ENCODE results near the gene SYNE3.

The SYNE3 gene

DNA sequence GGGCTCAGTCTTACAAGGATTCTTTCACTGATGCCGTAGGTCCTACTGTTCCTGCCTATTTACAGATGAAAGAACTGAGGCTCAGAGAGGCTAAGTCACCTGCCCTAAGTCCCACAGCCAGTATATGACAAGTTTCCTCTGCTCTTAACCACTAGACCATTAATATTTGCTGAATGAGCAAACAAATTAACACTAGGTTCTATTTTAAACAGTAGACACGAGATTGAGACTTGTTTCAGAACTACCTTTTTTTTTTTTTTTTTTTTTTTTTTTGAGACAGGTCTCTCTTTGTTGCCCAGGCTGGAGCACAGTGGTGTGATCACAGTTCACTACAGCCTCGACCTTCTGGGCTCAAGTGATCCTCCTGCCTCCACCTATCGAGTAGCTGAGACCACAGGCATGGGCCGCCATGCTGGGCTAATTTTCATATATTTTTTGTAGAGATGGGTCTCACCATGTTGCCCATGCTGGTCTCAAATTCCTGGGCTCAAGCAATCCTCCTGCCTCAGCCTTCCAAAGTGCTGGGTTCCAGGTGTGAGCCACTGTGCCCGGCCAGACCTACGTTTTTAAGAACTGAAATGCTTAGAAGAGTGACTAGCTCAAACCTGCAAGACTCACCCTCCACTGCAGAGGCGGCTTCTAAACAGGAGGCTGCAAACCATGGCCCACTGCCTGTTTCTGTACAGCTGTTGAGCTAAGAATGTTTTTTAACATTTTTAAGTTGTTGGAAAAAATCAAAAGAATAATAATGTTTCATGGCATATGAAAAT is 12.9 kb downstream of the SYNE3 start:
- DNase-seq, result no peak

DNA sequence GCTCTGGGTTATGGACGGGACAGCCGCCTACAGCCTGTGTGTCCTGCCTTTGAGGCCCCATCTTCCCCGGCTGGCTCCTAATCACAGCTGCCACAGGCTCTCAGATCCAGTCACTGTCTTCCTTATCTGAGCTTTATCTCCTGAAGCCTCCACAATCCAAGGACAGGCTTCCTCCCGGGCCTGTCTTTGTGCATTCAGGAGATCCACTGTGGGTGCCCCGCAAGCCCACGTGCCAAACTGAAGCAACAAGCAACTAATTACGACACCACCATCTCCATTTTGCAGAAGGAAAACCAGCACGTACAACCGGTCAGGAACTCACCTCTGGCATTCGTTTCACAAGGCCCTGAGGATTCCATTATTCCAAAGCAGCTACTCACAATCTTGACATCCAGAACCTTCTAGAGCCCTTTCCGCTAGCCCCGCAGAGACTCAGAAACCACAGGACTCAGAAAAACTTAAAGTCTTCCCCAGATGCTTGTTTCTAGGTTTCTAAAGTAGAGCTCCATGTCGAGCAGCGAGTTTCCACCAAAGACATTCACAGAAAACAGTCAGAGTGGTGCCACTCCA is 14.0 kb downstream of the SYNE3 start:
- DNase-seq, result no peak

DNA sequence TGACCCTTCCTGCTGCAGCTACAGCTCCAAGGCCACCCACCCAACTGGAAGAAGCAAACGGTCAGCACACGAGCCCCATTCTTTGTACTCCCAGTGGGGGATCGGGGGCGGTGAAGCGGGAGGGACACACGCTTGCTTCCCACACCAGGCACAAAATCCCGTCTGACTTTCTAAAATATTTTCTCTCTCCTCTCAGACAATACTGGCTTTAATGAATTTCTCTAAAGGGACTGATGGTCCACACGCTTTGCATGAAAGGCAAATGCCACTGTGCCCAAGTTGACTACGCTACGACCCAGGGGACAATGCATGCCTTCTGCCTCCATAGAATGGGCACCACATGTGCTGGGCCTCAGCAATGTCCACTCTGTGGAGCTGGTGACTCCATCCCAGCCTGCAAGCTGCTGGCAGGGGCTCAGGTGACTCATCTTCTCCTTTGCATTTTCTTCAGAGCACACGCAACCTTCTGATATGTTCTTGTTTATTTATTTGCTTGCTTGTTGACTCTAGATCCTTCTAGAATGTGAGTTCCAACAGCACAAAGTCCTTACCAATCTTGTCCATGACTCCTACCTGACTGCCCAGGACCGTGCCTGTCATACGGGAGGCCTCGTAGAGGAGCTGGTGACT is 15.6 kb downstream of the SYNE3 start:
- no peak for DNase-seq

DNA sequence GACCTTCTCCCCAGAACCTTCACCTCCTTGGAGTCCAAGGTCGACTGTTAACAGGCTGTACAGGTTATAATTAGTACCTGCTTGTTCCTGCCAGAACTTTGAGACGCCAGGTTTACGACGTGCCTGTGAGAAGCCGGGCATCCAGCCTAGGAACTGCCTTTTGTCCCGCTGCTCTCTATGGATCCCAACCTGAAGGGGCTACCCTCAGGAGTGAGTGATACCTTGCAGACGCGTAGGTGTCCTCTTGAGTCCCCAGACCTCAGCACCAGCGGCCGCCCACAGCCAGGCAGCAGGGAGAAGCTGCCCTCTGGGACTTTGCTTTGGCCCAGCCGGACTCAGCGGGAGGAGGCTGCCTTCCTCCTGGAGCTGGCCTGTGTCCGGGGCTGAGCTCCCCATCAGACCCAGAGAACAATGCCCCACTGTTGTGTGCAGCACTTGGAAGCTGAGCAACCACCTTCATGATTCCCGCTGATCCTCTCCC is 16.2 kb downstream of the SYNE3 start:
- no peak for DNase-seq

DNA sequence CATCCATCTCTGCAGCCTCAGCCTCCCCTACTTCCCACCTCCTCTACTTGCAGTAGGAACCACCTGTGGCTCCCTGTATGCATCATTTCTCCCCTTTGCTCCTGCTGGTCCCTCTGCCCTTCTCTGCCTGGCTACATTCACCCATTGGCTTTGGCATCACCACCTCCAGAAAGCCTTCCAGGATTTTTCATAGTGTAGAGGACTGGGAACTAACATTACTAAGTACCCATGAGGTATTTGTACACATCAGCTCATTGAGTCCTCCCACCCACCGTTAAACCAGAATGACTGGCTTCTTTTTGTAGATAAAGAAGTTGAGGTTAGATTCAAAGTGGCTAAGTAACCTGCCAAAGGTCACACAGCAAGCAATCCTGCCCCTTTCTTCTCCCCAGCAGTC is 17.1 kb downstream of the SYNE3 start:
- DNase-seq, result no peak

DNA sequence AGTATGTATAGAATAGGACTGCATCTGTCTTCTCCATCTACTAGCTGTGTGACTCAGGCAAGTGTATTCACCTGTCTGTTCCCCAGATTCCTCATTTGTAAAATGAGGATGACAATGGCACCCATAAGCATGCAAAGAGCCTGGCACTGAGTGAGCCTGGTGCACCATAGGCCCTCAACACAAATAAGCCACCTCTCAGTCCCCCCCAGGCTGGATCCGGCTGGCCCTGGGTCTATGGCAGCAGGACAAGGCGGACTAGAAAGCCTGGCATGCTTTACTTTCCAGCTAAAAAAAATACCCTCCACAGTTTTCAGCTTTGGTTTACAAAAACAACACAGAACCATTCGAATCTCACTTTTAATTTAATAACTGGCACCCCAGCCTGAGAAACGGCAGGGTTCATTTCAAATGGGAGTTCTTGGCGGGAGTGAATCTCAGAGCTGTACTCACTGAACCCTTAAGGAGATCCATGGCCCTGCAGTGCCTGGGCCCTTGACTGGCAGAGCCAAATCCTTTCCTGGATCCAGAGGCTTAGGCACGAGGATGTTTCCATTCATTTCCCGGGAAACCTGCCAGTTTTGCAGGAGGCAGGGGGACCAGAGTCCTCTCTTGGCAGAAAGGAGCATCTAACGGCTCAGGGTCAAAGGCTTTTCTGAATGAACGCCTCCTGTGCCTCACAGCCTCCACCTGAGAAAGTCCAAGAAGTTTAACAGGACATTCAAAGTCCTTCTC is 17.7 kb downstream of the SYNE3 start:
- DNase-seq, result no peak

DNA sequence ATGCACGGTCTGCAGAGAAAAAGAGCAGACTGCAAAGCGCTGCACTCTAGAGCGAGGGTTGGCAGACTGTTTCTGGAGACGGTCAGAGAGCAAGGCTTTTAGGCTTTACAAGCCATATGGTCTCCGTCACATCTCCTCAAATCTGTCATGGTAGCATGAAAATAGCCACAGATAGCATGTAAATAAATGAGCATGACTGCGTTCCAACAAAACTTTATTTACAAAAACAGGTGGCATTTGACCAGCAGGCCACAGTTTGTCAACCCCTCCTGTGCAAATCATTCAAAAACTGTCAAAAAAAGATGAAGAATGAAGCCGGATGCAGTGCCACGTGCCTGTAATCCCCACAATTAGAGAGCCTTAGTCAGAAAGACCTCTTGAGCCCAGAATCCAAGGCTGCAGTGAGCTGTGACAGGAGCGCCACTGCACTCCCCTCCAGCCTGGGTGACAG is 18.9 kb downstream of the SYNE3 start:
- DNase-seq, result no peak

DNA sequence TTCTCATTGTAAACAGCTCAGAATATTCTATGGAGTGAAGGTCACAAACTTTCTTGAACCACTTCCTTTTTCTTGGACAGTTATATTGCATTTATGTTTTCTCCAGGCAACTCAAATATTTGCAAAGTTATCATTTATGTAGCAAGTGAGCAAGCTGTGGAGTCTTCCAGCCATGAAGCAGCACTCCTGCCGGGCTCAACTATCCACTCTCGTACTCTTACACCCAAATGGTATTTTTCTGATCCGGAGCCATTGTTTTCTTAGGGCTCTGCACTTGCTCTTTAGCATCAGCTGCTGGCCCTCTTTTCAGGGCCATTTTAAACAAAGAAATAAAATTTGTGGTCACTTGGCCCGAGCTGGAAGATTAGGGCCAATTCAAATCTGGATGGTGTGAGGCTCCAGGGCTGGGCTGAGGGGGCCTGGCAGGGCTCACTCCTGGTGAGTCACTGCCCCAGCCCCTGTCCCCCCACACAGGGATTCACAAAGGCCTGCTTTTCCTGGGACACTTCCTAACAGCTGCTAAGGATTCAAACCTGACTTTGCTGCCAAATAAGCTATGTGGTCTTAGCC is 19.7 kb downstream of the SYNE3 start:
- no peak for DNase-seq

DNA sequence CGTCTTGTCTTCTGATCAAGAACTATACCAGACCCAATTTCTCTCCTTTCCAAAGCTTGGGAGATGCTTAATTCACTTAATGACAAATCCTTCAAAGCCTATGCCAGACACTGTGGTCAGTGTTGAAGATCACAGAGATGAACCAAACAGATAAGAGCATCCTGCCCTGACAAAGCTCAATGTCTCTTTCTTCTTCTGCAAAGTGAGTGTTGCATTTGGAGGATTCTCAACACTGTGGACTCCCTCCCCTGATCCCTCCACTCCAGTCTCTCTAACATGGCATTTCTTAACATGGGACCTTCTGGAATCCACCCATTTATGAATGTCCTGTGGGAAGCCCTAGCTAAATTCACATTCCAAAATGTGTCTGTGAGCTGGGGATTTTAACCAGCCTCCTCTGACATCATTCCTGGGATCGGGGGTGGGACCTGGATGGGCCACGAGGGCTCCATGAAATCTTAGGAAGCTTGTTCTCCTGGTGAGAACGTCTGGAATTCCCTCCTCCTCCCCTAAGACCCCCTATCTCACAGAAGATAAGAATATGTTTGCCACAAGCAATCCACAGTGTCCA is 20.3 kb downstream of the SYNE3 start:
- DNase-seq, result peak; percentile 39

DNA sequence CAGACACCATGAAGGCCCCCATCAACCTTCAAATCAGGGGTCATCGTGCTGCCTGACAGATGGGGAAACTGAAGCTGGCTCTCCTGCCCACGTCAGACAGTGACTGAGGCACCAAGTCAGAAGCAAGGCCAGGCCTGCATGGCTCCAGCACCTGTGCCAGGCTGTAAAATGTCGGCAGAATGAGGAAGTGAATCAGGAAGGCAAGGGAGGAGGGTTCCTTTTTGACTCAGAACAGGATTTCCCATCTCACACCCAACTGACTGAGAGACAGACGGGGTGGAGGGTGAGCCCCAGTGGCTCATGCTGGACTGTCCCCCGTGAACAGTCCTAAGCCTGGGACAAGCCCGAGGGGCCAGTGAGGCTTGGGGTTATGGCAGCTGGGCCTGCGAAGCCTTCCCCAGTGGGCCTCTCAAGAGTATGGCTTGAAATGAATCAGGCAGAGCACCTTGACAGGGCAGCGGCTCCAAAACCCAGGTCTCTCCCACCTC is 20.9 kb downstream of the SYNE3 start:
- peak; percentile 39 for DNase-seq

DNA sequence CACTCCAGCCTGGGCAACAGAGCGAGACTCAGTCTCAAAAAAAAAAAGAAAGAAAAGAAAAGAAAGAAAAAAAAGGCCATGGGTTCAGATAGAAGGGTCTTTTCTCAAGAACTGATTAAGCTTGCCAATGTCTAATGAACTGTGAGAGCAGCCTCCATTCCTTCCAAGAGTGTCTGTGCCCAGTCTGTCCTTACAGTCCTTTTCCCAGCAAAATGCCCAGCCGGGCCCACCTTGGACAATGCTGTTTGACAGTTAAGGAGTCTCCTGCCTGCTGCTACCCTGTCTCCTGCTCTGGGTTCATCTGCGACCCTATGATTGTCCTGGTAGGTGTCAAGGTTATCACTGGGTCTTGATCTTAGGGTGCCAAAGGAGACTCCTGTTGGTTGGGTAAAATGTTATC is 21.4 kb downstream of the SYNE3 start:
- no peak for DNase-seq

DNA sequence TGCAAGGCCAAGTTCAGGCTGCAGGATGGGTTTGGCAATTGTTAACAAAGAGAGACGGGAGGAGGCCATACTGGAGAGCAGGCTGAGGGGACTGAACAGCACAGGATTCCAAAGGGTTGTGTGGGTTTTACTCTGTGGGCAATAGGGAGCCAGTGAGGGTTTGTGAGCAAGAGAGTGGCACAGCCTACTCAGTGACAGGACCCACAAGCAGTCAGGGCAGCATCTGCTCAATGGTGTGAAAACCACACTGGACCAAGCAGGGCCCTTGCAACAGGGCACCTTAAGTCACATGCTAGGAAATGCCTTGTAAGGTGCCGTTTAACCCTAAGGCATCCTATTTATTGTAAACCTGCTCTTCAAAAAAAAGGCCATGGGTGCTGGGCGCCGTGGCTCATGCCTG is 22.0 kb downstream of the SYNE3 start:
- no peak for DNase-seq

DNA sequence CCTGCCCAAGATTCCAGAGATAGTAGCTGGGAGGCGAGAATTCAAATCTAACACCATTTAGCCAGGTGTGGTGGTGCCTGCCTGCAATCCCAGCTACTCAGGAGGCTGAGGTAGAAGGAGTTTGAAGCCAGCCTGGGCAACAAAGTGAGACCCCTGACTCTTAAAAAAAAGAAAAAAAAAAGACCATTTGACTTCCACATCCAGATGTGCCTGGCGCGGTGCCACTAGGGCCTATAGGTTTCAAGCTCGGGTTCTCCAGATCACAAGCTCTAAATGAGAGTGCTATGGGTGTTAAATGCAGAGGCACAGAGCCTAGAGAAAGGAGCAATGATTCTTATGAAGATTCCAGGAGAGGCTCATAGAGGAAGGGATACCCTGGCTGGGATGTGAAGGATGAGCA is 22.5 kb downstream of the SYNE3 start:
- no peak for DNase-seq

DNA sequence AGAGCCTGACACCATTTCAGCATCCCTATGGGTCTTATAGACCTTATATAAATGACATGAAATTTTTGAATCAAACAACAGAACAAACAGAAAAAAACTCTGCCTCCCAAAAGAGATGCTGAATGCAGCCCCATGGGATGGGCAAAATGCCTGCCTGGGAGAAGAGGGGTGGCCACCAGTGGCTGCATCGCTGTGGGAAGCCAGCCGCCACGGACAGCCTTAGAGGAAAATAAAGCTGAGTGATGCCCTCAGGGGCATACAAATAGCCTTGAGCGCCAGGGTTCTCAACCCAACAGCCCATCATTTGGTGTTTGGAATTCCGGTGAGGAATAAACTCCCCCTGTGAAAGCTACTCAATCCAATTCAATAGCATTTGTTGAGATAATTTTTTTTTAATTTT is 22.9 kb downstream of the SYNE3 start:
- DNase-seq, result no peak

DNA sequence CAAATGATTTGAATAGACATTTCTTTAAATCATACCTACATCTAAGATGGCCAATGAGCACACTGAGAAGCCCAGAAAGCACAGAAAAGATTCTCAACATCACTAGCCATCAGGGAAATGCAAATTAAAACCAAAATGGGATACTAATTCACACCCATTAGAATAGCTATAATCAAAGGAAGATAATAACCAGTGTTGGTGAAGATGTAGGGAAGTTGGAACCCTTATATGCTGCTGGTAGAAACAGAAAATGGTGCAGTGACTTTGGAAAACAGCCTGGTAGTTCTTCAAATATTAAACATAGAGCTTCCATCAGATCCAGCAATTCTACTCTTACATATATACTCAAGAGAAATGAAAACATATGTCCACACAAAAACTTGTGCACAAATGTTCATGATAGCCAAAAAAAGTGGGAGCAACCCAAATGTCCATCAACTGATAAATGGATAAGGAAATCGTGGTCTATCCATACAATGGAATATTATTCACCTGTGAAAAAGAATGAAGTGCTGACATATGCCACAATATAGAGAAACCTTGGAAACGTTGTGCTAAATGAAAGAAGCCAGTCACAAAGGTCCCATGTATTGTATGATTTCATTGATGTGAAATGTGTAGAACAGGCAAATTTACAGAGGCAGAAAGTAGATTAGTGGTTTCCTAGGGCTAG is 24.4 kb downstream of the SYNE3 start:
- no peak for DNase-seq

DNA sequence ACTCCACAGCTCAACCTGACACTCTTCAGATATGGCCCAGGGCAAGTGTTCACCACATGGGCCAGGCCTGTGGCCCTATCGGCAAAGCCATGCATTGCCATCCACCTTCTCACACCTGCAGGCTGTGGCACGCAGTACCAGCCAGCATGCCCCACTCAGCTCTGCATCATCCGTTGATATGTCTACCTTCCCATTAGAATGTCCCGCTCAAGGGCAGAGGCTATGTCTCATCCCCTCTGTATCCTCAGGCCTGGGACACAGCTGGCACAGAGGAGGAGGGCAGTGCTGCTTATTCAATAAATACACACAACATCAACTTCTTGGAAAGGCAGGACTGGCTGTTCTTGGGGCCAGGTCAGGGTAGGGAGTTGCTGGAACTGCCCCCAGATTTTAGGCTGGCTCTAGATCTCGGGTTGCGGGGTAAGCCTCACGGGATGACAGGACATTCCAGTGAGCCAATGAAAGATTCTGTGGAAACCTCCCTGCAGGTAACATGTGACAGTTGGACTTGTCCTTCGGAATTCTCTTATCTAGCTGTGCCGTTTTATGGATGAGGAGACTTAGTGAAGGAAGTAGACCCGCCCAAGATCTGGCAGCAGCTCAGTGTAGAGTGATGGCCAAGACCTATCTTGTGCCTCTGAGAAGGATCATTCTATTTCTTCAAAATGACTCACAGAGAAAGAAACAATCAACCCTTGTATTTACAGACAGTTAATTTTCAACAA is 25.6 kb downstream of the SYNE3 start:
- no peak for DNase-seq

DNA sequence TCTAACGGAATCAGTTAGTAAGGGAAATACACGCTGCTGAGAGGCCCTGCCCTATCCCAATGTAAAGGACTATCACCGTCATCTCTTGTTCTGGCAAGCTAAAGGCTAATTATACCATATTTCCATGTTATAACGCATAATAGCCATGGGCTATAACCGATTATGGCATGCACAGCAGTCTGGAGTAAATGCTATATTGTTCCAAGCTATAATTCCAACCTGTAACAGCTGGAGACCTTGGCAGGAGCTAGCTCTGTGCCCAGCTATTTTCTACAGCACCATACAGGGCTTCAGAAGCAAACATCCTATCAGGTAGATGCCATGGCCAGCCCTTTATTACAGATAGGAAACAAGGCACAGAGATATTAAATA is 26.3 kb downstream of the SYNE3 start:
- DNase-seq, result no peak

DNA sequence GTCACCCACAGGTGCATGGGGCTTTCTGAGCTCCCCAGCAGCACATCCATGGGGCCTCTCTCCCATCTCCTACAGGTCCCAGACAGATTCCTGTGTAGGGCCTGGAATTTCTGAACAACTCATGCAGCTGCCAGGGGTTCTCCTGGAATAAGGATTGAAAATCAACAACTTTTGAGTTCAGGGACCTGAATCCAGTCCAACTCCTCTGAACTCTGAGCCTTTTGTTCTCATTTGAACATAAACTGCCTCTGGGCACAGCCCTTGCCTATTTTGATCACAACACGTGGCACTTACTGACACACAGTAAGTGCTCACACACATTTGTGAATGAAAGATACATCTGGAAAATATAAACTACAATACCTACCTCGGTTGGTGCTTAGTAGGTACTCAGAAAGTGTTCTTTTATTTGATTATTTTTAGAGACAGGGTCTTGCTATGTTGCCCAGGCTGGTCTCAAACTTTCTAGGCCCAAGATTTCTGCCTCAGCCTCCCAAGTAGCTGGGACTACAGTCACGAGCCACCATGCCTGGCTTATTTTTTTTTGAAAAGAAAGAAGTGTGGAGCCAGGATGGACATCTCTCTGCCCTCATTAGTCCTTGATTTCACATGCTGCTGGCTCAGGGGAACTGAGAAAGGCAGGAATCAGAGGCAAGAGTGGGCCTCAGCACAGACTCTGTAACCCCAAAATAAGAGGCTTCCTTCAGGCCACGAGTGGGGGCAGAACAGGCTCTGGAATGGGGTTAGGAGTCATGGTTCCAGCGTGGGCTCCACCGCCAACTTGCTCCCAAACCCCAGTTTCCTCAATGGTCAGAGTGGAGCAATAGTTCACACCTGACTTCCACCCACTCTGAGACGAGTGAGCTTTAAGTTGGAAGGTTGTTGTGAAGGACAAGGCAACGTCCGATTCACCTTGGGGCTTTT is 27.0 kb downstream of the SYNE3 start:
- DNase-seq, result no peak

DNA sequence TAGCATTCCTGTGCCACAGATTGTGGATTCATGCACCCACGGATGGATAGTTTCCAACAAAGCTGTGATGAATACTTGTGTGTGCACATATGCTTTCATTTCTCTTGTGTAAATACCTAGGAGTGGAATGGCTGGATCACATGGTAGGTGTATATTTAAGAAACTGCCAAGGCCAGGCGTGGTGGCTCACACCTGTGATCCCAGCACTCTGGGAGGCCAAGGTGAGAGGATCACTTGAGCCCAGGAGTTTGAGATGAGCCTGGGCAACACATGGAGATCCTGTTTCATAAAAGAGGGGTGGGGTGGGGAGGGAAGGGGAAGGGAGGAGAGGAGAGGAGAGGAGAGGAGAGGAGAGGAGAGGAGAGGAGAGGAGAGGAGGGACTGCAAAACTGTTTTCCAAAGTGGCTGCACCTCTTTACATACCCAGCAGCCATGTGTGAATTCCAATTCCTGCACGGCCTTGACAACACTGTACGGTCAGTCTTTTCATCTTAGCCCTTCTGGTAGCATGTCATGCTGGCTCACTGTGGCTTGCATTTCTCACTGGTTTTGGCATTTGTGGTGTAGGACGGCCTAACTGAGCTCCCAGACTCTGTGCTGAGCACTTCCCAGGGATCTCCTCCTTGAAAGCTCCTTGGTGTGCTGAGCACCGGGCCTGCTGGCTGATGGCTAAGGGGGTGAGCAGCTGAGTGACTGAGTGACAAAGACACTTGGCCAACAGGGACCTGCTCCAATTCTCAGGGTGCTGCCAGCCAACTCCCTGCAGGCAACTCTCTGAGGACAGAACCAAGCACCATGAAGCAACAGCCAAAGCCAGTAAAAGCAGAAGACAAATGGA is 27.9 kb downstream of the SYNE3 start:
- no peak for DNase-seq
